ENCODE results near the gene DCANP1.

Gene DCANP1

DNA sequence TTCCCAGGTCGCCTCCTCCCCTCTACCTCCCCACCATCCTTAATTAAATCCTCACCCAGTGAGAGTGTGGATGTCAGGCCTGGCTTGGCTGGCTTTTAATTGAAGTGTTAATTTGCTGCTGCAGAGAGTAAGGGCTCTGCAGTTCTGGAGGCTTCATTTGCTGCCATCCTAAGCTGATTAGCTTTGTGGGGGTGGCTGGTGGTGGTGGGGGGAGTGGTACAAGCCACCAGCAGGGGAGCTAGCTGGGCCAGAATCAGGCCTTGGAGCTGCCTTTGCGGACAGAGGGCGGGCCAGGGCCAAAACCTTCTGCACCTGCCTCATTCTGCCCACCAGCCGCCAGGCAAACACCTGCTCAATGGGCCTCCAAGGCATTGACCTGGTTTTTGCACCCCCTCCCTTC, 31.8 kb upstream of the DCANP1 start:
- DNase-seq: no peak

DNA sequence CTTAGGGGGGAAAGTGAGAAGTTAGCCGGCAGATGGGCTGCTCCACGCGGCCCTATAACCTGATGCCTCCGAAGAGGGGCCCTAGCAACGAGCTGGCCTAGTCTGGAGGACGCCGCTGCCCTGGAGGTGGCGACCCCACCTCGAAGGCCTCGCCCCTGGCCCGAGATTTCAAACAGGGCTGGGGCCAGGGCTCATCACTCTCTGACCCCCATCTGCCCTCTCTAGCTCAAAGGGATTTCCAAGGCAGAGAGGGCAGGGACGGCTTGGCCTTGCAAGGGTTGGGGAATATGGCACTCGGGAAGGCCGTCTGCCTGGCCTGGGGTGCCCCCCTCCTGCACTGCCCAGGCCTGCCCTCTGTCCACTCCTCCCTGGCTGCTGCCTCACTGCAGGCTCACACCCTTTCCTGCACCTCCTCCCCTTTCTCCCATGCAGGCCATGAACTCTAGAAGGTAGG, 30.5 kb upstream of the DCANP1 start:
- no peak for DNase-seq

DNA sequence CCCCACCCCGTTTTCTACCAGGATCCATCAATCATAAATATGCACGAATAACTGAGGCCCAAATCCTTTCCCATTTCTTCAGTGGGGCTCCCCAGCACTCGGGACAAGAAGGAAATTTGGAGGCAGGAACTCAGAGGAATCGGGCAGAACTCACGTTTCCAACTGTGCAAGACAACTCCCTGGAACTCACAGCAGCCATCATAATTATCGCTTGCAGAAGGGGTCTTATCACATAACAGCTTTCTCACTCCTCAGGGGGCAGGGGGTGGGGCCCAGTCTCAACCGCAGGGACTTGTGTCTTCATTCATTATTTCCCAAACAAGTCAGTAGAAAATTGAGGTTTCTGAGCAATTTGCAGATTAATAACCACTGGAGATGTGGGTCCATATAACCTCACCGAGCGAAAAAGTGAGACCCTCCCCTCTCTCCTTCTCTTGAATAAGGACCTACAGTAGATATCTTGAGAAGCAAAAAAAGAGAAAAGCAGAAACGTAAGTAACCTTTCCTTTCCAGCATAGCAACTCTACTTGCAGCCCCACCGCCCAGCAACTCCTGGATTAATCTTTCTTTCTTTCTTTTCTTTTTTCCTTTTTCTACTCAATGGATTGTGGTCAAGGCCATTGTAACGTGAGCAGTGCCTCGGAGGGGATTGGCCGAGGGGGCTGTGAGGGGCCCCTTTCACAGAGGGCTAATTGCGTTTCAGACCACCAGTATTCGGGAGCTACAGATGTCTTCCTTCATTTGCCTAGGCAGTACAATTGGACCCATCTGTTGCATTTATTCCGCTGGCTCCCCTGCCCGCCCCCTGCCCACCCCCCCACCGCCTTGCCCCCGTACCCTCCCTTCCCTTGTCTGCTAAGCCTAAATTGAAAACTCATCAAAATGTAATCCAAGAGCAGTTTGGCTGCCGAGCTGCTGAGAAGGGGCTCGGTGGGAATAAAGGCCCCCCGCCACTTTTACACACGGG, 29.8 kb upstream of the DCANP1 start:
- no peak for DNase-seq

DNA sequence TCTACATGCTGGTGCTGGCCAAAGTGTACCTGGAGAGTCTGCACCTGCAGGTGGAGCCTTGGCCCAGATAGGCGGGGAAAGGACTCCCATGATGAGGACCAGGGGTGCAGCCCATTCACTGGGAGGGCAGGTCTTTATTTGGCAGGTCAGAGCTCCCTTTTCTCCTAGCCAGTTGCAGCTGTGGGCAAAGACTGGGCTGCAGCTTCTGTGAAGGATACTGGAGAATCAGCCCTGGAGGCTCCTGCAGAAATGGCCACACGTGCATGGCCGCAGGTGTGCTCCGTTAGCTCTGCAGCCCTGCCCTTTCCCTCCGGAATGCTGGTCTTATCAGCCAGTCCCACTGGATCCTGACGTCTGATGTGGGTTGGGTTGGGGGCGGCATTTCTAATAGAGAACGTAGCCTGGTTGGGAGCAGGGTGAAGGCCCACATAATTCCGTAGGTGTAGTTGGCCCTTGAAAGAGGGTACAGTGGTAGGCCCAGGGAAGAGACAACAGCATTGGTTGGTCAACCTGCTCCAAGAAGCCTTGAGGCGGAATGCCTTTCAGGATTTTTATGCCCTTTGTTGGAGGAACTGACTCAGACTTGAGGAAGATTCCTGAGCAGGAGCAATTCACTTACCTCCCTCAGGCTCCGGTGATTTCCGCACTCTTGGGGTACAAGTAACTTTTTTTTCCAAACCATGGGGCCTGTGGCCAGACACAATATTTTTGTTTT, 27.0 kb upstream of the DCANP1 start:
- no peak for DNase-seq

DNA sequence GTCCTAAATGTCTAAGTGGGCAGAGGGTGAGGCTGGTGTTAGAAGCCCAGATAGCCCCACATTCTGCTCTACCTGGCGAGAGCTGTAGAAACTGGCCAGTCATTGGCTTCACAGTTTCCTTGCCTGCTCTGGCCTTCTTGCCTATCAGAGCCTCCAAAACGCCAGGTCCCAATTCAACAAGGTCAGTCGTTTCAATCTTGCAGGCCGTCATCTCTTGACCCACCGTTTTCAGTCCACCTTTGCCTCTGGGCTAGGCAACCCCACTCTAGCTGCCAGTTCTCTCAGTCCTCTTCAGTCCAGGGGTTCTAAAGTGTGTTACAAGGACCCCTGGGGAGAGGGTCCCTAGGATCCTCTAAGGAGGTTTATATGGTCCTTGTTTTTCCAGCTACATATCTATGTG, 25.0 kb upstream of the DCANP1 start:
- no peak for DNase-seq

DNA sequence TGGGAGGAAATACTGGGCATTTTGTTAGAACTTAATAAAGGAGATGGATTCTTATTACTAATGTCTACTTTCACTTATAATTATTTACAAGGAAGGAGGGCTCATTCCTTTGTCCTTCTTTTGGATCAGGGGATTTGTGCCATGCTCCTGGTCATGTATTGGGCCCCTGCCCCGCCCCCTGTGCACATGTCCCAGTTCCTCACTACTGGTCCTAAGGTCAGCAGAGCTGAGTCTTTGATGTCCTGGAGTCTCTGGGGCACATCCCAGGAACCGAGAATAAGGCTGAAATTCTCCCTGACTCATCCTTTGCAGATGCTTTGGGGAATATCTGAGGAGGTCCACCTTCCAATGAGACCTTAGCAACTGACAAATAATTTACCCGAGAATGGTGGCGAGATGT, 24.6 kb upstream of the DCANP1 start:
- DNase-seq: no peak

DNA sequence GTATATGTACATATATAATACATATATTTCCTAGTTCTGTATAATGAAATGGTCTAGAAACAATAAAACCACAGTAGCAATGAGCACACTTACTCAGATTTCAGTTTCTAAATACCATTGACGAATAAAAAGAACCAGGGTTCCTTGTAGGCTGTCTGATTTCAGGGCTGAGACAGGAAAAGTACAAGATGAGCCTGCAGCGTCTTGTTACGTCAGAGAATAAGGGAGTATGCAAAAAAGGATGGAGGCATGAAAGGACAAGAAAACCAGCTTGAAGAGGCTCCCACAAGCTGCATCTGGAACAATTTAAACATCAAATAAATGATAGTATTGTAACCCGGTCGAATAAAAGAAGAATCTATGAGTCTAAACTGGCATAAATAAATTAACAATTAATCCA, 22.8 kb upstream of the DCANP1 start:
- DNase-seq: no peak

DNA sequence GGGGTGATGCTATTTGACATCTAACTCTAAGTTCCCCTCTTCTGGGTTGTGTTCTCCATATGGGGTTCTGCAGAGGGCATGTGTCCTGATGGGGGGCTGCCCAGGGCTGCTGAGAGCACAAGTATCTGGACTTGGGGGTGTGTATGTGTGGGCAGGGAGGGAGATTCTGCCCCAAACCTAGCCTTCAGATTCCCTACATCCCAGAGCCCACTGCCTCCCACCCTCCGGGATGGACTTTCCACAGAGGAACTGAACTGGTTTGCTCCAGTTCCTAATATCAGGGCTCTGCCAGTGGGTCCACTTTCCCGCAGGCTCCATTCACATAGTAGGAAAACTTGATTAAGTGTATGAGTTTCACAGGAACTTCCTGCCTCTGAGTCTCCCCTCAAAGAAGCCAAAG, 21.4 kb upstream of the DCANP1 start:
- DNase-seq: no peak

DNA sequence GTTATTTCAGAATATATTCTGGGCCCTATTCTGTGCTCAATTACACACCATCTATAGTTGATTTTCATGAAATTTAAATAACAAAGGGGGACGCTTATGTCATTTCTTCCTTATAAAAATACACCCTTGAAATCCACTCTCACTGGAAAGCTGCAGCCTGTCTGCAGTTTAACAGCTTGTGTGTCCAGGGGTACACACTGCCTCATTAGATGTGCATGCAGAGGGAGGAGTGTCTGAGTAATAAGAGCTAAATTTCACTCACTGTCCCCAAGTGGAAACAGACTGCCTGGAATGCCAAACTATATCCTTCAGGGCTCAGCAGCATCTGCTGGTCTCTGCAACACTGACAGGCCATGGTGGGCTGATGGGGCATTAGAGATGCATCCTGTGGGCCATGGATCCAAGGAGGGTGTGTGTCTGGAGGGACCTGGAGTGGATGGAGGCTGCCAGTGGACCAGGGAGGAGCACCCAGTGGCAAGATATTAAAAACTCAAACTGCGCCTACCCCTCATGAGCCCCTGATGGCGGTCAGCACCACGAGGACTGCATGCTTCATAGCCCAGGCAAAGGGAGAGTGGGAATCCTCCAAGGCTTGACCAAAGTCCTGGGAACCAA, 20.8 kb upstream of the DCANP1 start:
- no peak for DNase-seq

DNA sequence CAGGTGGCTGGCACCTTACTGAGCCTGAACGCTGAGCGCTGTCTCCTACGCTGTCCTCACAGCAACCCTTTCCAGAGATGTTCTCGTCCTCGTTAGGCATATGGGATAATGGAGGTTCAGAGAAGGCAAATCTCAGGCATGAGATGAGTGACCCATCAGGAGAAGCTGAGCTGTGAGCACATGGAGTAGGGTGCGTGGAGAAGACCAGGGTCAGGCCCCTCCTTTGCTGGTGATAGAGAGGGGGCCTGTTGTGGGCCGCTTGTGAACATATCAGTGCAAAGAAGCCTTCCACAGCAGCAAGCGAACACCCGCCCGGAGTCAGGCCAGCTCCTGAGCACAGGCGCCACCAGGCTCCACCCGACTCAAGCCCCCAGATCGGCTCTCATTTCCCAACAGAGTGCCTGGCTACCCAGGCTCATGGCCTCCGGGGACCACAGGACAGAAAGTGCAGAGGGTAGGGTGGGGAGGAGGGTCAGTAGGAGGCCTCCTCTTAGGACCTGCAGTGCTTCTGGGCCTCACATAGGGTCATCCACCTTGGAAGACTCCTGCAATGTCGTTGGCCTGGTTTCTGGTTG, 20.0 kb upstream of the DCANP1 start:
- no peak for DNase-seq

DNA sequence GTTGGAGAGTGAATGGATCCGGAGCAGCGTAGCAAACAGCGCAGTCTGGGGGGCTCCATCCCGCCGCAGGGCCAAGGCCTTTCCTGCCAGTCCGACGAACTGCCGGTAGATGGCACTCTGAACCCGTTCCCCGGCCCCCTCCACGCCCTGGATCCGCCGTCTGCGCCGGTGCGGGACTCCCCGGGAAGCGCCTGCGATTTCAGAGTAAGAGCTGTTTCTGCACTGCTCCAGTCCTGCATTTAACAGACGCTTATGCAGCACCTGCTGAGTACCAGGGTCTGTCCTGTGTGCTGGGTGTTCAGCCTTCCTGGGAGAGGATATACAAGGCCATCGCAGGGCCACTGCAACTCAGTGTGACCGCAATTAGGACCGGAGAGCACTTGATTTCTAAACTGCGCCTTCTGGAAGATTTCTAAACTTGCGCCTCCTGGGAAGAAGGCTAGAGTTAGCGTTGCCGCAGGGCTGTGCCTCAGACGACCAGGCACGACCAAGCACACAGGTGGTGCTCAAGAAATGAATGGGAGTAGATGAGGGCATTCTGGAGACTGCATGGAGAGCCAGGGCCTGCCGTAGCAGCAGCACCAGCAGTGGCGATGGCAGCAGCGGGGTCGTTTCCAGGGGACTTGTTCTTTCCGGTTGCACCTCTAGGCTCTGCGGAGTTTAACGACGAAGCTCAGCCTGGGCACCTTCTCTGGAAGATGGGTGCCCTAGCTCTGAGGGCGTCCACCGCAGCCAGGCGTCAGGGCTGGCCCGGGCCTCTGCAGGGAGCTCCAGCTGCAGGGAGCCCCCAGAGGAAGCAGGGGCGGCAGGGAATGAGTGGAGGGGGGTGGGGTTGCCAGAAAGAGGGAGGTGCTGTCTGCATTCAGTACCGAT, 19.3 kb upstream of the DCANP1 start:
- DNase-seq: peak; percentile 54

DNA sequence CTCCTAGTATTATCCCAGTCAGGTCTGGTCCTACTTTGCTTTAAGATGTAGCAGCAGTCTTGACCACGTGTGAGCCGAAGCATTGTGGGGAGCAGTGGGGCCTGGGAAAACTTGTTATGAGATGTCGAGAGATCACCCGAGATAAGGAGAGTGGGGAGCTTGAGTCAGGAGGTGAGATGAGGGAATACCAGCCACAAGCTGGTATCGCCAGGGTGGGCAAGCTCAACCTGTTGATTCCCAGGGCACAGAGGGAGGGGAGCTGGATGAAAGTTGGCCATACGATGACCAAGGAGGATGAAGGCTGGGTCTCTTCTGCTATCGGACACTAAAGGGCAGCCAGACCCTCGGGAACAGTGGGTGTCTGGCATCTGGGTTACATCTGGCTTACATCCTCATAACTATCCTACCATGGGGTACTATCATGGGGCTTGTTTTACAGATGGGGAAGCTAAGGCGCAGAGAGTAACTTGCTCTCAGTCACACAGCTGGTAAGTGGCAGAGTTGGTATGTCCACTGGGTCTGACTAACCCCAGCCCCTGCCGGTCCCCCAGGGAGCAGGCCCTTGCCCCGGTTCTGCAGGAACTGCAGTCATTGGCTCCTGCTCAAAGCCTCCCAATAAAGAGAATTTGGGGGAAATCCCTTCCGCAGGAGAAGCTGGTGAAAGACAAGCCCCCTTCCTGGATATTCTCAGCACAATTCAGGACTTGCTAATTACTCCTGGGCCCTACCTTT, 18.4 kb upstream of the DCANP1 start:
- no peak for DNase-seq

DNA sequence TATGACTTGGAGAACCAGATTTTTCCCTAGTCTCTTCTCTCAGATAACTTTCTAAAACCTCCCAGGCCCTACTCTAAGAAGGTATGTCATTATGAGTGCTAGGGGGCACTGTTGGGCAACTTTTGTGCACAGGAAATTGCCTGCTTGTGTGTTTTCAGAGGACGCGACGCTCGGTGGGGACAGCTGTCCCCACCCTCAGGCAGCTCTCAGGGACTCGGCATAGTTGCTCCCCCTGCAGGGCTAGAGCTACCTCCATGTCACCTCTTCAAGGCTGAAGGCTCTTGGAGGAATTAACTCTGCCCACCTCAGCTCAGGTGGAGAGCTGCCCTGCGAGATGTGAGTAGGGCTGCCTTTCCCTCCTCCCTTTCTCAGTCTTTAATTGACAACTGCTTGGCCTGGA, 15.2 kb upstream of the DCANP1 start:
- DNase-seq: peak; percentile 70

DNA sequence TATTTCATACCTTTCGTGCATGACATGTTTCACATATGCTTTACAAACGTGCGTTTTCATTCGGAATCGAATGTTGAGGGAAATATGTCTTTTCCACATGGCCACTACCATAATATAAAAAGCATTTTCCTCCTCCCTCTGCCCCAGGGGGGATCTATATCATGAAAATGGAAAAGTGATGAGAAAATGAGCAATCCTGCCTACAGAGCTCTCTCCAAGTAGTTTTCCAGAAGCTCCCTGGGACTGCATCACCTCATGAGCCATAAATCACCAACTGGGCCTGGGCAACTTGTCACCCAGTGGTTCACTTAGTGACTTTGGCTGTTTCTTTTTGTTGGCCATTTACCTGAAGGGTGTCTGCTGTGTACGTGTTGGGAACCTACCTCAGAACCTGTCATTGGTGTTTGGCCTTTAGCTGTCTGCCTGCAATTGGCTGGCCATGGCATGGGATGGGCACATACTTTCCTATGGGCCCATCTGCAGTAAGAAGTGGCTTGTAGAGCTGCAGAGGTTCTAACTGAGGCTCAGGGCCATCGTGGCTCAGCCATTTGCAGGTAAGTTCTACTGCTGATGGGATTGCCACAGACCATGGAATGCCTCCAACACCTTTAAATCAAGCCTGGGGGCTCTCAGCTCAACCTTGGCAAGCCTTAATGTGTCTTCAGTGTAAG, 14.5 kb upstream of the DCANP1 start:
- DNase-seq: no peak

DNA sequence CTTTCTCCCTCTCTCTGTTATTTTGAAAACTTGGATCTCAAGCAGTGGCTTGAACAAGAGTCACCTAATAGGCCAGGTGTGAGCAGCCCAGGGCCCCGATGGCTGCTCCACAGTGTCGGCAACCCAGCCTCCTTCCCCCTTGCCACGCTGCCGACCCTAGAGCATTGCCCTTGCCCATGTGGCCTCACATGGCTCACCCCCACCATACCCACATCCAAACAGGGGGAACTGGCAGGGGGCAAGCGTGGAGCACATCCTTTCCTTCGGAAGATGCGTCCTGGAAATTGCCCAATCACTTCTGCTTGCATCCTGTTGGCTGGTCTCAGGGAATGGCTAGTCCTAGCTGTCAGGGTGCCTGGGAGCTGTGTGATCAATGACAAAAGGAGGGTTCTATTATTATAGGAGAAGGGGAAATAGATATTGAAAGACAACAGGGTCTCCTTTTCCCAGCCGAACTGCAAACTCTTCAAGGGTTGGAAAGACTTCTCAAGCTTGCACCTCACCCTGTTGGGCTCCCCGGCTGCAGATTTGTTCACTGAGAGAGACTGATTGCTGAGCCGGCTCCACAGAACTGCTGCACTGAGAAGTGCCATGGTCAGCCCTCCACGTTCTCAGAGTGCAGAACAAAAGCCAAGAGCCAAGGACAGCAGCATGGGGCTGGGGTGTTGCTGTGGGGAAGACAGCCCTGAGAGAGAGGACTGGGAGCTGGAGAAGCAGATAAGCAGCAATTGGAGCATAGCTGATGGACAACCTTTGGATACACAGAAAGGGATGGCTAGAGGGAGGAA, 13.3 kb upstream of the DCANP1 start:
- no peak for DNase-seq

DNA sequence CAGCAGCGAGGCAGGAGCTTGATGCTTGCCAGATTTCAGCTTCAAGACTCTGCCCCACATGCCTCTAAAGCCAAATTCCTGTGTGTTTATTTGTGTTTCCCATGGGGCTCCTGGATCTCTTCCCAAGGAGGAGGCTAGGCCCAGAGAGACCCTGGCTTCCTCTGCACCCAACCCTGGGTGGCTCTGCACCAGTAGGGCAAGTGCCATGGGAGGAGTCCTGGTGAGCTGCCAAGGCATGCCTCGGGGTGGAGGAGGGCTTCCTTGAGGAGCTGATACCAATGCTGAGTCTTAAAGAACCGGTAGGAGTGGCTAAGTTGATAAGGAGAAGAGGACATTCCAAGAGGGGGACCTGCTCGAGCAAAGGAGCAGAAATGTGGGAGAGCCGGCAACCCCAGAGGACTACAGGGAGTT, 11.8 kb upstream of the DCANP1 start:
- peak; percentile 34 for DNase-seq

DNA sequence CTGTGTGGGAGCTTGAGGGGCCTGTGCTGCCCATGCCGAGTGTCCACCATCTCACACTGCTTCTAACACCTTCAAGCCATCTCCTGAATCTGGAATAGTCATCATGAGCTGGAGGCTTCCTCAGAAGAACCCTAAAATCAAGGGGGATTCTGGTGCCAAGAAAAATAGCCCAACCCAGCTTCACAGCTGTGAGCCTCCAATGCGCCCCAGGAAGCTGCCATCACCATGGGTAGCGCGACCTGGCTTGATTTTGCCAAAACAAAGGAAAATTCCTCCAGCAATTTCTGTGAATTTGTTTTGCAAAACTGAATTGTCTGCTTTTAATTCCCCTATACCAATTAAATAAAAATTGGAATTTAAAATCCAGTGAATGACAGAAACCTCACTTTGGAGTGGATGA, 11.2 kb upstream of the DCANP1 start:
- no peak for DNase-seq

DNA sequence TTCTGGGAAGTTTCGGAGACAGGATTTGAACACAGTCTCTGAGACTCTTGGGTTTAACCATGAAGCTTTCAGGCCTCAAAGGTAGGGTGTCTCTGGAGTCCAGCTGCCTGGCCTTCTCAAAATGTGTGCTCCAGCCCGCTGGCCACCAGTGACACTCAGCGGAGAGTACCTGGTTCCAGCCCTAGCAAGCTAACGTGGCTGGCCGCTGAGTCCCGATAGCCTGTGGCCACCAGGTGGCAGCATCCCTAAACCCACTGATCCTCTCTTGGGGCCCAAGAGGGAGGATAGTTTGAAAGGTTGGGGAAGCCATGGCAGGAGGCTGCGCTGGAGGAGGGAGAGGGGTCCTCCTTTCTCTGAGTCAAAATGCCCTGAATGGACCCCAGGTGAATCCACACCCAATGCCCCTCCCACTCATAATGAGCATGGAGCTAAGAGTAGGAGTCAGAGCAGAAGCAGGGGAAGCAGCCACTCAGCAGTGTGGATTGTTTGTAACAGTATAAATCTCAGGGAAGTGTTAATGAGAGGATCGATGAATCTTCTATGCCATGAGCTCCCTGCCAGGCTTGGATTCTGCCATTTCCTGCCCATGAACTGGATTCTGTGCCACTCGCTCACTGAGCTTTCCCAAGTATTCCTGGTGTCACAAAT, 10.4 kb upstream of the DCANP1 start:
- DNase-seq: peak; percentile 48
